Renal cortex interstitium (tissue), 11 donors: ENCODE data around the gene MVB12B. TPM values are rescaled to one million over a fixed set of nuclear protein-coding genes. Genes with fewer than 3 reads are reported as not detected.
A peak's percentile ranks its signal among the peaks of the same experiment; 100 is the strongest.

Source experiments
- DNase-seq, 11 donors: peaks; one replicate each; pipeline ENCODE4 v3.0.0-alpha.2; 2013; ENCODE audit warnings: low read depth in 9 of 11, low spot score in 4 of 11; ENCODE audit errors: extremely low read depth in 1 of 11
- polyA plus RNA-seq, 3 donors: library from polyadenylated mRNA; unstranded; fragments of 120-200 nt; gene quantifications; one replicate each; pipeline ENCODE4 v1.2.1, GENCODE V29; 2013; ENCODE audit not compliant: insufficient read length in 3 of 3

MVB12B gene
- polyA plus RNA-seq, 3 donors: 15.4 to 19.3 (median 16.3) TPM

DNA sequence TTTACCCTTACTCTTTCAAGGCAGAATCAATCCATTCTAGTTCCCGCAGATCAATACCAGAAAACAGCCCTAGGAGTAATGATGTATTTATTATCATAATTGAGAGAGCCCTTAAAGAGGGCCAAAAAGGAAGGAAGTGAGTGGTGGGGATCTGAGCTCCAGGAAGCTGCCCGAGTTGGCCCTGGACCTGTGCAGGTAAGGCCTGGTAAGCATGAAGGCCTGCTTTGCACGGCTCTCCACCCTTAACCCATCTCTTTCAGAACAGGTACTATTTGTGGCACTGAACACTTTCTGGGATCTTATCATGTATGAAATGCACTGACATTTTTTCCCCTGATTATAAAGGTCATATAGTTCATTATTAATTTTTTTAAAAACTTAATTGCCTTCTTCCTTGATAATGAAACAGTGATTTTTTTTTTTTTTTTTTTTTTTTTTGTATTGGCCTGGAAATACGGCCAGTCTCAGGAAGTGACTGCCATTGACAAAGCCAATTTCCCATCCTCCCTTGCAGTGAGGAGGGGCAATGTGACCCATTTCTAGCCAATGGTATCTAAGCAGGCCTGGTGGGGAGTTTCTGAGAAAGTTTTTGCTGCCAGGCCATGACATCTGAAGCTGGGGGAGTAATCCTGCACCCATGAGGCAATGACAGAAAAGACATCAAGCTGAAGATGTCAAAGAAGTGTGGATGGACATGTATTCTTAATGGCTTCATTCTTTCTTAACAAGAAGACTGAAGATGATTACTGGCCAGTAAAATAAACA, 6.3 kb upstream of the MVB12B start:
- no peak for DNase-seq

DNA sequence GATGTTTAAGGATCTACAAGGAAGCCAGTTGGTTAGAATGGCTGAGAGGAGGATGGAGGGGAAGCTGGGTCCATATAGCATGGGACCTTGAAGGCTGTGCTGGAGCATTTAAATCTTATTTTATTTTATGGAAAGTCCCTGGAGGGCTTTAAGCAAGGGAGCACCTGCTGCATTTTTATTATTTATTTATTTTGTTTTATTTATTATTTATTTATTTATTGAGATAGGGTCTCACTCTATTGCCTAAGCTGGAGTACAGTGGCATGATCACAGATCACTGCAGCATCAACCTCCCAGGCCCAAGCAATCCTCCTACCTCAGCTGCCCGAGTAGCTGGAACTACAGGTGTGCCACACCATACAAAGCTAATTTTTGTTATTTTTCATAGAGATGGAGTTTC, 4.9 kb upstream of the MVB12B start:
- DNase-seq: no peak

DNA sequence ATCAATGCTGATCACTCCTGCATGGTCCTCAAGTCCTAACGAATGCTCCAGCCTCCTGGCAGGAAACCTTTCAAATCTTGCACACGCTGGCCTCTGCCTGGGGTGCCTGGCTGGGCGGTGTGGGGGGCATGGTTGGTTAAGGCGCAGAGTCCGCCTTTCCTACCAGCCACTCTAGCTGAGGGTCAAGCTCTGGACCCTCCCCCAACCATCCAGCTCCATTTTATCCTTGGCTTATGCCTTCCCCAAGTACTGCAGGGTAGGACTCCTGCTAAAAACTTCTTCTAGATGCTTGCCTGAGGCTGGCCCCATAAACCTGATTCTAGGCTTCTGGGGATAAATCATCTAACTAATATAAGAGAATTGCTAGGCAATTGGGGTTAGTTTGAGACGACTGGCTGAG, 808 bp upstream of the MVB12B start:
- peak in 1 of 11 donors; percentile 27 for DNase-seq

DNA sequence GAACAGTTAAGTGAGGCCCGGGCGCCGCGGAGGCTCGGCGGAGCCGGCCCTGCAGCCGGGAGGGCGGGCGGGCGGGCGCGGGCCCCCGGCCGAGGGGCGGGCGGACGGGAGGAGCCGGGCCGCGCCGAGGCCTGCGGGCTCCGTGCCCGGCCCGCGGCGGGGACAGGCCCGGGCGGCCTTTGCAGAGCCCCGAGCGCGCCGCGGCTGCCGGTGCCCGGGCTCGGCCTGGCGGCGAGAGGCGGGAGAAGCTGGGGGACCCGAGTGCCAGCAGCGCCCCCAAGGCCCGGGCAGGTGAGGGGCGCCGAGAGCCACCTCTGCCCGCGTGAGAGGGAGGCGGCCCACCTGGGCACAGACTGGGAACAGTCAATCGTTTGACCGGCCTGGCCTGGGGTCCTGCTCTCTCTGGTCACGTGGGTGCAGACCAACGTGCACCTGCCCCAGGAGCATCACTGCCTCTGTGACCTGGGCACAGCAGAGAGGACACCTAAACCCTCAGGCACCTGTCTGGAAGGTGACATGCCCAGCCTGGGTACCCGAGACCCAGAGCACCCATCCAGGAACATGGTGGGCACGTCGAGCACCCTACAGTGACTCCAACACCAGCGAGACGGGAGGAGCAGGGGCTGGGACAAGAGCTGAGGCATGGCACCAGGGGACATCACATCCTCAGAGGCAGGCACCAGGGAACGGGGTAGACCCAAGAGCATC, 531 bp downstream of the MVB12B start:
- no peak for DNase-seq

DNA sequence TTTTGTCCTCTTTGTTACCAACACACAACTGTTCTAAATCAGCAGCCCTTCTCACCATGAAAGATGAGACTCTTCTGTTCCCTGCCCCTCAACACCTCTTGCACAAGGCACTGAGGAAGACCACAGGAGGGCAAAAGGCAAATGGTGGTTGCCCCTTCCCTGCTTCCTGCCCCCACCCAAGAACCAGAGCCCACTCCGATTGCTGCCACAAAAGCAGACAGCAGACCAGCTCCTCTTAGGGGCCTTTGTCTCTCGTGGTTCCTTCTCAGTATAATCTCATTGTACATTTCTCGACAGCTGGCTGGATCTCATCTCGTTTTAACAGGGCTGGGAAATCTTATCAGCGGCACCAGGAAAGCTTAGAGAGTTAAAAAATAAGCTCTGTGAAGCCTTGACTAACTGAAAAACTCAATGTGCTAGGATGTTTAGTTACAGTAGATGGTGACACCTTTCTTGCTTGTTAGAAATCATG, 1.1 kb downstream of the MVB12B start:
- DNase-seq: no peak

DNA sequence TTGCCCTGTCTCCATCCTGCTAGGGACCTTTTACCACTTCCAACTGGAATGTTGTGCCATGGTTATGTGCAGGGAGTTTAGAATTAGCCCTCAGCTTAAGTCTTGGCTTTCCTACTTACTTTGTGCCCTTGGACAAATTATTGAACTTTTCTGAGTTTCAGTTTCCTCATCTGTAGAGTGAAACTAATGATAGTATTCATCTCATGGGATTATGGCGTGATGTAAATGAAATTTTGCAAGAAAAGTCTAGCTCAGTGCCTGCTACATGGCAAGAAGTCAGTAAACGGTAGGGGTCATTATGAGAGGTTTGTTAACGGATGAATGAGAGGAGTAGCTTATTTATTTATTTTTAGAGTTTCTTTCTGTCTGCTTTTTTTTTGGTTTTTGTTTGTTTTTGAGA, 1.8 kb downstream of the MVB12B start:
- DNase-seq: no peak

DNA sequence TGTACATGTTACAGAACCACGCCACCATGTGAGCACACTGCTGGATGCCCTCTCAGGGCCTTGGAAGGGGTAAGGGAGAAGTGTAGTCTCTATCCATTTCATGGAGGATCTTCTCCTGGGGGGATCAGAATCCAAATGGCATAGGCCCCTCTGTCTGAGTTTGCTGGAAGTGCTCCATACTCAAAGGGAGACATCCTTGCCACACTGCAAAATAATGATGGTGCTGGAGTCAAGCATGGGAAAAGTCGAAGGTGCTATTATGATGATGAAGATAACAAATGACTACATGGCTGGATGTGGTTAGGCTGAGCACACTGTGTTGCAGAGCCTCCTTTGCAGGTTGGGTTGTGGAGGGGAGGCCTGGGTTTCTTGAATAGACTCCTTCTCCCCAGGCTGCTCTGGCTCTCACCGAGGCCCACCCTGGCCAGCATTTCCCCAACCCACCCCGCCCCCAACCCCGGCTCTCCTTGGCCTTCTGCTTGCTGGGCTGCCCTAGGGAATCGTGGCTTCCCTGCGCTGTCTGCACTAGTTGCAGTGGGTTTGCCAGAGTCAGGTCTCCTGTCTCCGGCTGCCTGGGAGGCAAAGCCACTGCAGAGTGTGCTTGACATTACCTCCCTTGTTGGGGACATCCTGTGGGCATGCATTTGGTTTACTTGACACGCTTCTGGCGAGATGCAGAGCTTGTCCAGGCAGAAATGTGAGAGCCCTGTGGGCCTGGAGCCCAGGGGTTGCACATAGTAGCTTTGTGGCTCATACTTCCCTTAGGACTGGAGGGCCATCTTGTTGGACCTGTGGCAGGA, 3.0 kb downstream of the MVB12B start:
- no peak for DNase-seq

DNA sequence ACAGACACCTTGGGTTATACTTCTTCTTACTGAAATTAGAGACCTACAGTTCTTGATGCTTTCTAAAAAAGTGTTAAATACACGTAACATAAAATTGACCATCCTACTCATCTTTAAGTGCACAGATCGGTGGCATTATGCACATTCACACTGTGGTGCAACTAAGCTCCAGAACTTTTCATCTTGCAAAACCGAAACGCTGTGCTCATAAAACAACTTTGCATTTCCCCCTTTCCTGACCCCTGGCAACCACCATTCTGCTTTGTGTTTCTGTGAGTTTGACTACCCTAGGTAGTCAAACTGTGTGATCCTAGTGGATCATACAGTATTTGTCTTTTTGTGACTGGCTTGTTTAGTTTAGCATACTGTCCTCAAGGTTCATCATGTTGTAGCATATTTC, 3.9 kb downstream of the MVB12B start:
- no peak for DNase-seq

DNA sequence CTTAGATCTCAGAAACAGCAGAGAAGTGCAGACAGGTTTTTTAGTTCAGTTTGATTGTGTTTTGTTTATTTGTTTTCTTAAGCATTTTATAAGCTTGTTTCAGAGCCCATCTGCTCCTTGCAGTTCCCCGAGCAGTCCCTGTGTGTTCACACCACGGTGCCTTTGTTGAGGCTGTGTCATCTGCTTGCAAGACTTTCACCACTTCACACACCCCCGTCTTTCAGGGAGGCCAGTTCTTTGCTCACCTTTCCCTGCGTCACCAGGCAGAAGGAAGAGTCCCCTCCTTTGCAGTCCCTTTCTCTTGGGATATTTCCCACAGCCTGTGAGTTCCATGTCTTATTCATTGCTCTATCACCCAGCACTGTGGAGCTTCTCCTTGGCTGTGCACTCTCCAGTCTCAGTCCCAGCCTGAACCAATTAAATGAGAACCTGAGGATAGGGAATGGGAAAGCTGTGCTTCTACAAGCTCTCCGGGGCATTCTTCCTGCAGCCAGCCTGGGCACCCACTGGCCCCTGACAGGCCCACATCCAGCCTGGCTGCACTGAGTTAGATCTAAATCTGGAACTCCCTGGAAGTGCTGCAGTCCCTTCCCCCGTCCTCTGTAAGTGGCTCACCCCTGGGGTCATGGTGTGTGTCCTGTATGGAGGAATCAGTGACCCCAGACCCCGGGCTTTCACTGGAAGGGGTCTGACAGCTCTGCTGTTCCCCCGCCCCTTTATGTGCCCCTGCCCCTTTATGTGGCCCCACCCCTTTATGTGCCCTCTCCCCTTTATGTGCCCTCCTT, 5.5 kb downstream of the MVB12B start:
- no peak for DNase-seq

DNA sequence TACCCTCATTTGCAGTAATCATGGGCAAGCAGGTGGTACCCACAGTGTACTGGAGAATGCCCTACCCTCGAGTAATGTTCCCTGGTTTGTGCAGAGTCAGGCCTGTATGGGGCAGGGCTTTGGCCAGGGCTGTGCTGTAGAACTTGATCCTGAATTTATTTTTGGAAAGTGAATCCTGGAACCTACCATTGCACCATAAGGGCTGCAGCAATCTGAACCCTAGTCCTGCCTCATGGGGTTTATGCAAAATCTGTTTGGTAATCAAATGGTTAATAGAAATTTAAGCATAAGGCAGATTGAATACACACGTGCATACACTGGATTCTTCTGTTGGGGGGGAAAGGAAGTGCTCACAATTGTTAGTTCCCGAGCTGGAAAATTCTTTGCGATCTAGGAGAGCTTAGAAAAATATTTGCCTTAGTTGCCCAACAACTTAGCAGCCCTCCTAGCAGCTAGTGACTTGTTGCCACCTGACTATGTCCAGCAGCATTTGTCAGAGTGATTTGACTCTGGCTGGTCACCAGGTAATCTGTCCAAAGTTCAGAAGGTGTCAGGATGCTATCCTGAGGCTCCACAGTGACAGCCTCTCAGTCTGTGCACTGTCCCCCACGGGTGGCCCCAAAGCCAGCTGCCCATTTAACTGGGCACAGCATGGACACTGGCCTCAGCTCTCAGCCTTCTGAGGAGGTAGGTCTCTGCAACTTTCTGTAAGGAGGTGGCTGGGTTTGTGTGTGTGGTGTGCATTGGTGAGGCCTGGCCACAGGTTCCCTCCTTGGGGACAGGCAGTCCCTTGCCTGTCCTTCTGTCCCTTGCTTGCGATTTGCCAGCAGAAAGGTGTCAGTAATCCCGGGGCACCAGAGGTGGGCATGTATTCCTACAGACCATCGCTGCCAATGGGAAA, 8.3 kb downstream of the MVB12B start:
- DNase-seq: no peak

DNA sequence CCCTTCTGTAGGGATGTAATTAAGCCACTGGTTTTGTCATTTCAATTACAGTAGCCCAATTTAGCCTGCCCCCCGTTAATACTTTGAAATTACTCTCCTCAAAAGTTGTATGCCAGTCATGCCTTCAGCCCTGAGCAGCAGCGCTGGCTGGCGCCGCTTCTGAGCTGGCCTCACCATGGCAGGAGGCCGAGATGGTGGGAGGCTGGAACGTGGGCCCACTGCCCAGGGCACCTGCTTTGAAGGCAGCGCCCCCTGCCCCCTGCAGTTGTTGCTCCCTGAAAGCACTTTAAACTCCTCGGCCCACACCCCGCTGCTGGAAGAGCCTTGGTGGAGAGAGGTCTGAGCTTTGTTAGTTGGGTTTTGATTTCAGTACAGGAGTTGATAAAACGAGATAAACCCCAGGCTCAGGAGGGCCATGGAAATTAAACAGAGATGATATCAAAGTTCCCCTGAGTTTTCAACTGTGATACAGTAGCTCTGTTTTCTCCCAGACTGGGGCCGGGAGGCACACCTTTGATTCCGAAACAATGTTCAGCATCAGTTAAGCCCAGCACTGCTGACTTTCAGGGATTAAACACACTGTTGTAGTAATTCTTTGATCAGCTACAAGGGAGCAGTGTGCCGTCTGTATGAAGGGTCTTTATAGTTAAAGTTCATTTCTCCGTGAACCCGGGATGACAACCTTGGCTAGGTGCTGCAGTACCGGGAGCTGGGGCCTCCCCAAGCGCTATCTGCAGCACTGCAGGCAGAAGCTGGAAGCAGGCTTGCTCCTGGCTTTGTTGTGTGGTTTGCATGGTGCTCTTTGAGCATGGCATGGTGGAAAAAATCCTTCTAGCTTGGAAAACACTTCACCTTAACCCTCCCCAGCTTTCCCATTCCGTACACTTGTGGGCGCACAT, 9.5 kb downstream of the MVB12B start:
- DNase-seq: no peak

DNA sequence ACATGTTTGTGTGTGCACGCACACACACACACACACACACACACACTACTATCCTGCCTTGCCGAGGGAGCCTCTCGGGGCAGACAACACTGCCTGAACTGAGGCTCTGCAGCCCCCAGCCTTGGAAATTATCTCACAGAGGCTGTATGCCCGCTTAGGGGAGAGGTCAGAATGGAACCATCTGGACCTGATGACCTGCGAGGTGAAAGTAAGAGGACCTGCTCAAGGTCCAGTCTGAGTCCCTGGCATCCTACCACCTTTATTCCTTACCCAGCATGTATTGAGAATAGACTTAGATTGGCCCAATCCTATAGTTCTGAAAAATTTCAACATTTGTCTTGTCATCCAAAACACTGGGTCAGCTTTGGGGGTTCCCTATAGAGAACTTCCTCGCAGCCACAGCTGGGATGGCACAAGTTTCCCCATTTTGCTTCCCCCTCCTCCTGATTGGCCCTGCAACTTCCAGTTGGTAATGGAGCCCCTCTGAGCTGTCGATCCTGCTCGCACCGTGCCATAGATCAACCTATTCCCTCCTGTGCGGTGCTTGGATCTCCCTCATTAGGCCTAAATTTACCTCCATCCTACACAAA, 10.2 kb downstream of the MVB12B start:
- no peak for DNase-seq

DNA sequence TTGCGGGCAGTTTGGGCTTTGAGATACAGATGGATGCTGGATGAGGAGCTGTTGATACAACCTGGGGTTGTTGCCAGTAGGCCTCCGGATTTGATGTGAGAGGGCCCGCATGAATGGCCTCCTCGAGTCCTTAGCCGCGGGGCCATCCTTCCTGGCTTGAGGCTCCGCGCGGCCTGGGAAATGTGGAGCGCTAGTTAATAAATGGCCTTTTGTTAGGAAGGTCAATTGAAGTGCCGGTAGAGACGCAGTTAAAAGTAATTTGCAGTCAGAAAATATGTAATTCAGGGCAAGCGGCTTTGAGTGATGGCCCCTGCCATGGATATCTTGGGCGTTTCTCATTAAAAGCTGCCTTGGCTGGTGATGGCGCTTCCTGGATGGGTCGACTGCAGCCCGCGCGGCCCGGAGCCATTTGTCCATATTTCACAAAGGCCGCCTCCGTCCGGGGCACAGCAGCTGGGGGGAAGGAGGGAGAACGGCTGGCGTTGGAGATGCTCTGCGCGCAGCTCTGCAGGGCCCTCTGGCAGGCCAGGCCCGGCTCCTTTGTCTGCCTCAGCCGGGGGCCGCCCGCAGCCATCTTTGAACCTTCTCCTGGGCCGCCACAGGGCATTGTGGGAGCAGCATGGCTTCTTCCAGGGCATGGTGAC, 11.2 kb downstream of the MVB12B start:
- DNase-seq: no peak

DNA sequence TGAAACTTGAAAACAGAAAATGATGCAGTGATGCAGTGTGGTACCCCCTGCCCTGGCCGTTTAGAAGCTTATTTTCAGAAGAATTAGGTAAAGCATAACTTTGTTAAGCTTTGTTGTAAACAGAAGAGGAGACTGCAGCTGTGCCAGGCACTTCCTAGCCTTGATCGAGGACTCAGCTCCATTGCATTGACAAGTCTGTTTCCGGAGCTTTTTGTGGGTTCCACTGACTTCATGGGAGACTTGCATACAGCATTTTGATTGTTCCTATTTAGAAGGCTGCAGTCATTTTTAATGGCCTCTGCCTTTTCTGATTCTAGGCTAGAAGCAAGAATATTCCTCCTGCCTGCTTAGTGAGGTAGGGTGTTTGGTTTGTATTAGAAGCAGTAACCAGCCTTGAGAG, 12.3 kb downstream of the MVB12B start:
- DNase-seq: no peak

DNA sequence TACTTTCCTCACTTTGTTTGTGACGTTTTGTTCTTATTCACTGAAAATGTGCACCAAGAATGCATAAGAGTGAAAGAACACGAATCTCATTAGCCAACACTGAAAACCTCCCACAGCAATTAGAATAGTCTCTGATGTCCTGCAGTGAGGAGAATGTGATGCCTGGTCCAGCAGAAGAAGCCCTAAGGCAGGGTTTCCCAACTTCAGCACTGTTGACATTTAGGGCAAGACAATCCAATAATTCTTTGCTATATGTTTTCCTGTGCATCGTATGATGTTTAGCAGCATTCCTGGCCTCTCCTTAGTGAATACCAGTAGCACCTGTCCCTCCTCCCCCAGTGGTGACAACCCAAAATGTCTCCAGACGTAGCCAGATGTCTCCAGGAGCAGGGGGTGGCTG, 14.8 kb downstream of the MVB12B start:
- no peak for DNase-seq

DNA sequence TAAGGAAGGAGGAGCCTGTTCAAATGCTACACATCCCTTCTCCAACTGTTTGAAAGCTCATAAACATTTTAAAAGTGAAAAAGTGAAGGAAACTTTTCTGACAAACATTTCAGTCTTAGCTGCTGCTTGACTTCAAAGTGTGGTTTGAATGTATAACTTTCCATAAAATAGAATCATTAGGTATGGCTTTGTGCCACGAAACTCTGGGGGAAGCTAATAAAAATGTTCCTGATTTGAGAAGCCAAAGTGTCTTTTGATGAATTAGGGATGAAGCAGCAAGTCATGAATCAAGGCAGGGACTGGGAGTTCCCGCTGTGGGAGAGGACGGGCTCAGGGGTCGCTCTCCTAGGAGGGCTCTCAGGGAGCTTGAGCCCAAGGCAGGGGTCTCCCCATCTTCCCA, 15.3 kb downstream of the MVB12B start:
- DNase-seq: peak in 7 of 11 donors; percentile 37 to 74 (median 55)
